Activated T-helper 9 cell treated with anti-CD3 and anti-CD28 coated beads, Interleukin-2, amount 50 U/mL, for 16 hours (primary cell): Measurements from ENCODE around the gene MYCT1.
"Not testable (repeated sequence)": the region's sequence is repeated elsewhere in the genome, so short reads cannot be mapped to it uniquely, and the experiment has no call there.

Experiments
- DNase-seq: peaks from one replicate; pipeline ENCODE4 v3.0.0-alpha.2; 2020; ENCODE audit warnings: low read depth

Gene MYCT1

GRCh38 chr6:152697634-152698033, at the start of gene MYCT1:
TSS of gene MYCT1 (plus strand) at chr6:152697897. CDS start at chr6:152697903, 6 bp downstream.
- no peak for DNase-seq

GRCh38 chr6:152648105-152648504, 49.6 kb upstream of the MYCT1 start:
- DNase-seq: no peak

- no peak for DNase-seq
Observed at GRCh38 chr6:152651986-152652385, 45.7 kb upstream of the MYCT1 start.

GRCh38 chr6:152661776-152662175, 35.9 kb upstream of the MYCT1 start:
- no peak for DNase-seq

- DNase-seq: no peak
Observed at GRCh38 chr6:152669895-152670294, 27.8 kb upstream of the MYCT1 start.

GRCh38 chr6:152671171-152671570, 26.5 kb upstream of the MYCT1 start:
- no peak for DNase-seq

- no peak for DNase-seq
Observed at GRCh38 chr6:152673236-152673635, 24.5 kb upstream of the MYCT1 start.

- DNase-seq: no peak
Observed at GRCh38 chr6:152680151-152680550, 17.5 kb upstream of the MYCT1 start.

GRCh38 chr6:152680879-152681517, 16.7 kb upstream of the MYCT1 start:
- DNase-seq: no peak

GRCh38 chr6:152682141-152682540, 15.6 kb upstream of the MYCT1 start:
- DNase-seq: no peak

GRCh38 chr6:152682935-152683334, 14.8 kb upstream of the MYCT1 start:
- not testable (repeated sequence) for DNase-seq

GRCh38 chr6:152685819-152686218, 11.9 kb upstream of the MYCT1 start:
- no peak for DNase-seq

- DNase-seq: no peak
Observed at GRCh38 chr6:152695372-152696045, 2.2 kb upstream of the MYCT1 start.

- DNase-seq: no peak
Observed at GRCh38 chr6:152696522-152696921, 1.2 kb upstream of the MYCT1 start.

GRCh38 chr6:152698692-152699091, 995 bp downstream of the MYCT1 start:
- DNase-seq: no peak

GRCh38 chr6:152700427-152700826, 2.7 kb downstream of the MYCT1 start:
- no peak for DNase-seq

GRCh38 chr6:152701081-152701862, 3.6 kb downstream of the MYCT1 start:
- no peak for DNase-seq

GRCh38 chr6:152701863-152702401, 4.2 kb downstream of the MYCT1 start:
- no peak for DNase-seq

- DNase-seq: not testable (repeated sequence)
Observed at GRCh38 chr6:152703750-152704149, 6.1 kb downstream of the MYCT1 start.

- DNase-seq: no peak
Observed at GRCh38 chr6:152705327-152705726, 7.6 kb downstream of the MYCT1 start.

- DNase-seq: no peak
Observed at GRCh38 chr6:152716322-152716721, 18.6 kb downstream of the MYCT1 start.

- no peak for DNase-seq
Observed at GRCh38 chr6:152720974-152721373, 23.3 kb downstream of the MYCT1 start.

- no peak for DNase-seq
Observed at GRCh38 chr6:152721956-152722355, 24.3 kb downstream of the MYCT1 start.
